NAMALWA (cell line): ENCODE results near the gene CCKAR.
"Not testable (repeated sequence)": the region's sequence is repeated elsewhere in the genome, so short reads cannot be mapped to it uniquely, and the experiment has no call there.

ENCODE experiments used
- DNase-seq: peaks from one replicate; pipeline ENCODE4 v3.0.0-alpha.2; 2015; ENCODE audit warnings: low spot score

The CCKAR gene

DNA sequence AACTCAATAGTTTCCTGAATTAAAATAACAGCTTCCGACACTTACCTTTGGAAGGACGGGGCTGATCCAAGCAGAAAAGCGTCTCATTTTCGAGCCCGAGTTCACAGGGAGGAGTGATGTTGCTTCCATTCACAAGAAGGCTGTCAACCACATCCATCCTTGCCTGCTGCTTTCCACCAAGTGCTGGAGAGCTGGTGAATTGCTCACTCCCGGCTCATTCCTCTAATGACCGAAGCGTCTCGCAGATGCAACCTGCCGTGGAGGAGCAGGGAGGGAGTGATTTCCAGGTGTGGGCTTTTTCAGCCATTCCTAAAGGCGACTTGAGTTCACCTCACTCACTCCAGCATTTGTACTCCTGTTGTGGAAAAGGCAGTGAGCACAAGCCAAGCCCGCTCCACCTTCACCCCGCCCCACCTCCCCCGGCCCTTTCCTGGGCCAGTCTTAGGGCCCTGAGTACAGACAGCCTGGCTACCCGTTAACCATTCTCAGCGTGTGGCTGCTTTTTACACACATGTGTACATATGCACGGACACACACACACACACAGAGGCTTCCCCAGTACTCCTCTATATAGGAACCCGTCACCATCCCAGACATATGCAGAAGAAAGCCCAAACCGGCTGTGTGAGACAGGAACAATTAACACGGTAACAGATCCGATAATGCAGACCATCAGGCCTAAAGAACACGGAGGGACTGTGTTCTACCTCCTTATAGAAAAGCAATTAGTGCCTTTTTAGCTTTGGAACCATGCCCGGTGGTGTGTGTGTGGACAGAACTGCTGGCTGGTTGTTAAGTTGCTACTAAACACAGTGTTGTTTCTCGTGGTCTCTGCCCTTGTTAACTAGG lies at the start of gene CCKAR:
TSS of gene CCKAR (minus strand) at position 374 of the 849 bp plus-strand sequence. CDS start at position 157, 217 bp downstream.
- DNase-seq = no peak

DNA sequence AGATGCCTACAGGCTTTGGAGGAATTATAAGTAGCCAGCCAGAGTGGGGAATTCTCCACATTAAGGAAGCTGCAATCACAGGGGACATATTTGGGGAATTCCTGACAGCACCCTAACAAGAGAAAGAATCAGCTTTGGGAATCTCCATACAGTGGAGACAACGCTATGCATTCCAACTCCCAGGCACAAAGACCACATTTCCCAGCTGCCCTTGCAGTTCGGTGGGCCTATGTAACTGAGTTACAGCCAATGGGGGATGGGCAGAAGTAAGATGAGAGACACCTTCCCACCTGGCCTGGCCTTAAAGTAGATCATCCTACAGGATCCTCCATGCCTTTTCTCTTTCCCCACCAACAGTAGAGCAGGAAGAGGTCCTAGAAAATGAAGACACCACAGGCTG lies 43.4 kb upstream of the CCKAR start:
- no peak for DNase-seq

GRCh38 chr4:26531491-26532116 lies 41.3 kb upstream of the CCKAR start:
- no peak for DNase-seq

DNA sequence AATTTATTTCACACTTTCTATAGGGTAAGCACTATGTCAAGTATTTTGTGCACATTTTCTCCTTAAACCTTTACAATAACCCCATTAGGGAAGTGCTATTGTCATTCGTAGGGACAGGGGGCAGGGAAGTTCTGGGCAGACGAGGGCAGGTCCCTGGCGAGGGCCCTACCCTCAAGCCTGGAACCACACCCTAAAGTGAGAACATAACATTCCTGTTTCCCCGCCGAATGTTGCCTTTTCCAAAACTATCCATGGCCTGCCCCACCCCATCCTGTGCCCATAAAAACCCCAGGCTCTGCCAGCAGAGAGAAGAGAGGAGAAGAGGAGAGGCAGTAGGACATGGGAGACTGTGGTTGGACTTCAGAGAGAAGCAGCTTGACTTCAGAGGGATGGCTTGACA lies 39.8 kb upstream of the CCKAR start:
- DNase-seq = no peak

DNA sequence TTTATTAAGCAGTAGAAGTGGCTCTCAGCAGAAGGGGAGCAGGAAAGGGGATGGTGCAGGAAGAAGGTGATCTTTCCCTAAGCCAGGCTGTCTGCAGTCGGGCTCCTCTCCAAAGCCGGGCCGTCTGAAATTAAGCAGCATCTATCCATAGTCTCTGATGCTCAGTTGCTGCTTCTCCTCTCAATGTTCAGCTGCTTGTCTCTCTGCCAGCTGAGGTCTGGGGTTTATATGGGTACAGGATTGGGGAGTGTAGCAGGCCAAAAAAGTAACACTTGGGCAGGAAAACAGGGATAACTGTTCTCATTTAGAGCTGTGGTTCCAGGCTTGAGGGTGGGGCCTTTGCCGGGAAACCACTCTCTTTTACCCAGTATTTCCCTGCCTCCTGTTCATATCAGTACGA lies 39.2 kb upstream of the CCKAR start:
- DNase-seq = no peak

DNA sequence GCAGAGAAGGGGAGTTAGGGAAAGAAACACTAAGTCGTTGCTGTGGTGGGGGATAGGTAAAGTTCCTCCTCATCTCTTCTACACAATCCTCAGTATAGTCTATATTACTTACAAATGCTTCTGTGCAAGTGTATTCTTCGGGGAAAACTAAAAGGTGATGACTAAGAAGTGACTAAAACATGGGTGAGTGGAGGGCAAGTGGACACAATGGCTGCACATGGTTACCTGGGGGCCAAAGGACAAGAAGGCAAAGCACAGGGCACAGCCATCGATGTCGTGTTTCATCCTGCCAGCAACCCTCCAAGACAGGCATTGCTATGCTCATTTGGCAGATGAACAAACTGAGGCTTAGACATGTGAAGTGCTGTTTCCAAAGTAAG lies 35.5 kb upstream of the CCKAR start:
- no peak for DNase-seq

DNA sequence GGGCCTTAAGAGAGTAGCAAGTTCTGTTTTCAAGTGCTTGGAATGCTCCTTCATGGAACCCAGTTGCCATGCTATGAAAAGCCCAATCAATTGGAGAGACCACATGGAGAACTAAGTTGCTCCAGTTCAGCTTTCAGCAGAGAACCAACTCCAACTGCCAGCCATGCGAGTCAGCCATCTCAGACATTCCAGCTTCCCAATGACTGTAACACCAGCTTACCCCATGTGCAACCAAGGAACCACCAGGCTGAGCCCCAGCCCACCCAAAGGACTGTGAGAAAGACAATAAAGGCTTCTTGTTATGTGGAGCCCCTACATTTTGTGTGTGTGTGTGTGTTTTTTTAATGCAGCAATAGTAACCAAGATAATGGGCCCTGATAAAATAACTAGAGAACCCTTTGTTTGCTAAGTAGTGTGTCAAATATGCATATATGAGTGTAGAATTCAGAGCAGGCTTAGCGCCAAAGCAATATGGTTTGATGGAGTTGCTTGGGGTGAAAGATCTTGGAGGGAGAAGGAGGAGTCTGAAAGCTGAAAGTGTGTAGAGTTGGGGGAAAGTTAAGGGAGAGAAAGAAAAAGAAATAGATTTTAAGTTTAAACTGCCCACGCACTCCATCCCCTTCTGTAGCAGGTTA lies 35.0 kb upstream of the CCKAR start:
- no peak for DNase-seq

DNA sequence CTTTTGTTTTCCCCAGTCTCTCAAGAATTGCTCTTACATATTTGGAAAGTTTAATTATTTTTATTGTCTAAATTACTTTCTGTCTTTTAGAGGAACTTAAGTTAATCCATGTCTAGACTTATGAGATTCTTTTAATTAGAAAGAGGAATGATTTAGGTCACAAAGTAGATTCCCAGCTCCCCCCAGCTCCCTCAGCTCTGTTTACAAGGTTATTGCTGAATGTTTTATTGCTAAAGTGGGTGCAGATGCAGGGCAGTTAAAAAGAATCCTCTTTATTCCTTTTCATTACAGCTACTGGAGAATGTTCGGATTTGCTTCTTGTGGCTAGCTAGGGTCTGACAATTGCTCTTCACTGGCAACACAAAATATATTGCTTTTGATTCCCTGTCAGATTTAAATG lies 33.7 kb upstream of the CCKAR start:
- DNase-seq = no peak

DNA sequence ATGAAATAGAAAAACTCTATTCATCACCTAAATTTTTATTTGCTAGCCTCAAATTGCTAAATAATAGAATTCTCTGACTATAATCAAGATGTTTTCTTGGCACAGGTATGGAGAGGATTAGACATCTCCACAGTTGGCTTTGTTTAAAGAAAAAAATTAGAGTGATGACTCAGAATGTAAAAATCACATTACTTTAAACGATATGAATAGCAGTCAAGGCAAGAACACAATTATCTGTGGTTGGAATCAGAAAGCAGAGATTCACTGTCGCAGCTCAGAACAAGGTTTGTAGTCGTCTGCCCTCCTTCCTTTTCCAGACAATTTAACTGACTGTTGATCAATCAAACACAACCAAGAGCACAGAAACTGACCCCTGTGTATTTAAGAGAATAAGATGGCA lies 32.2 kb upstream of the CCKAR start:
- DNase-seq = no peak

GRCh38 chr4:26520728-26521450 lies 30.6 kb upstream of the CCKAR start:
- DNase-seq = no peak

DNA sequence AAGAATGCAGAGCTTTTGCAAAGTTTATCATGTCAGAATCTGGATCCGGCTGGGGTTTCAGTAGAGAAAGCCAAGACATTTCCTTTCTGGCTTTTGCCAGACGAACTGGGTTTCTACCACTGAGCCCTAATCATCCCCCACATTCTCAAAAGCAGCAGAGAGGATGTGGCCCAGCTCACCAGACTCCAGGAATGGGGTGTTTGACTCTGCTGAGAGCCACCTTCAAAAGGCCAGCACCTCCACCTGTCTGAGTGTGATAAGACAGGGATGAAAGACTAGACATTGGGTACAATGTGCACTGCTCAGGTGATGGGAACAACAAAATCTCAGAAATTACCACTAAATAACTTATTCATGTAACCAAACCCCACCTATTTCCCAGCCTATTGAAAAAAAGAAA lies 25.7 kb upstream of the CCKAR start:
- DNase-seq = no peak

DNA sequence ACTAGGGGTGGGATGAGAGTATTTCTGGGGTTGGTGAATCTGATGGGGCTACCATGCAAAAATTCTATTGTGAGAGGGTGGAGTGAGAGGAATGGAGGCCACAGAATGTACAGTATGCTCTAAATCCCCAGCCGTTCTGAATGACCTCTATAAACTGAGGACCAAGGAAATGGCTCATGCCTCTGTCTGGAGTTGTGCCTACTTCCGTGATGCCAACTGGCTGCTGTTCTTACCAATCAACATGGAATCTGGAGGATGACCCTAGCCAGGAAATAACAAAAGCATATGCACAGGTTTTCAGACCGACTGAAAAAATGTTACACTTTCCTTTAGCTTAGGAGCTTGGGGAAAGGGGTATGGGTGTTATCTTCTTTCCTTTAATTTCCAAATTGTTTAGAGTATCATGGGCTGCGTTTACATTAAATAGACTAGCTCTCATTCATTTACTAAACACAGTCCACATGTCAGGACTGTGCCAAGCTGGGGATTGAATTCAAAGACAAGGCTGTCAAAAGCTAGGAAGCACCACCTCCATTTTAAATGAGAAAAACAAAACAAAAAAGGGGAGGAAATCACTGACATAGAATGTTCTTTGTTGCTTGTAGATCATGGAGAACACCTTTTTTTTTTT lies 20.2 kb upstream of the CCKAR start:
- no peak for DNase-seq

DNA sequence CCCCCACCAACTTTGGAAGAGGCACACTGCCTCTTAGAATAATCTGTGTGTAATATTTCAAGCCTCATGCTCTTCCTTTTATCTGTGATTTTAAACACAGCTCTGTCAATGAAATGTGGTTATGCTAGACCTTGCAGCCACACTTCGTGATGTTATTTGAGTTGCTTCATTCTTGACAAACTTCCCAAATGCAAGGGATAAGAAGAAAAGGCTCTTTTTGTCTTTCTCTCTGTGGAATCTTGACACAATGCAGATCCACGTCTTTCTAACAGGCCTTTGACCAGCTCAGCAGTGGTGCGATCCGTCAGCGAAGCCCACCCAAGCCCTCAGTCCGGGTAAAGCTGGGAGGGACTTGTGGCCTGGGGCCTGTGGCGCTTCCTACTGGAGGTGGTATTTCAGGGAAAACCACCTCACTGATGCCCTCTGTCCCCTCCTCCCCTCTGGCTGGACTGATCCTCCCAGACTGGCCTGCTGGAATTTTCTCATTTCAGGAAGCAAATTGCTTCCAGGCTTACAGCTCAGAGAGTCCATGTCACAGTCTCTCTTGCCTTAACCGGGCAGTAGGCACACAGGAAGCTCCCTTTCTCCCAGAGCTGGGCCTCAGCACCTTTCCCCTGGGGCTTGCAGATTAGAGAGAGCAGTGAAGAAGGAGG lies 19.5 kb upstream of the CCKAR start:
- DNase-seq = no peak

DNA sequence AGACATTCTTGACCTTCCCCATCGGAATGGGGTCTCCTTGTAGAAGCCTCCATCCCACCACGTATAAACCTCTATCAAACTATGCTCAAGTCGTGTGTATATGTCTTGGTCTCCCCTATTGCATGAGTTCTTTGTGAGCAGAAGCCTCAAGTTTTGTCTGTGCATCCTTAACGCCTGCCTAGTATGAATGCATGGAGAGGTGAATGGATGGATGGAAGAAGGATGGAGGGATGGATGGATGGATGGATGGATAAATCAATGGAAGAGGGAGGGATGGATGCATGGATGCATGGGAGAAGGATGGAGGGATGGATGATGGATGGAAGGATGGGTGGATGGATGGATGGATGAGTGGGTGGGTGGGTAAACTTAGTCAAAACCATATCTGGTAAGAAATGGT lies 17.0 kb upstream of the CCKAR start:
- no peak for DNase-seq

GRCh38 chr4:26503844-26504243 lies 13.6 kb upstream of the CCKAR start:
- DNase-seq = no peak

- DNase-seq = no peak
Observed at GRCh38 chr4:26503427-26503826, 13.1 kb upstream of the CCKAR start.

- DNase-seq = not testable (repeated sequence)
Observed at GRCh38 chr4:26500565-26500999, 10.3 kb upstream of the CCKAR start.

GRCh38 chr4:26496207-26496783 lies 6.0 kb upstream of the CCKAR start:
- DNase-seq = no peak

GRCh38 chr4:26493461-26493860 lies 3.2 kb upstream of the CCKAR start:
- no peak for DNase-seq

DNA sequence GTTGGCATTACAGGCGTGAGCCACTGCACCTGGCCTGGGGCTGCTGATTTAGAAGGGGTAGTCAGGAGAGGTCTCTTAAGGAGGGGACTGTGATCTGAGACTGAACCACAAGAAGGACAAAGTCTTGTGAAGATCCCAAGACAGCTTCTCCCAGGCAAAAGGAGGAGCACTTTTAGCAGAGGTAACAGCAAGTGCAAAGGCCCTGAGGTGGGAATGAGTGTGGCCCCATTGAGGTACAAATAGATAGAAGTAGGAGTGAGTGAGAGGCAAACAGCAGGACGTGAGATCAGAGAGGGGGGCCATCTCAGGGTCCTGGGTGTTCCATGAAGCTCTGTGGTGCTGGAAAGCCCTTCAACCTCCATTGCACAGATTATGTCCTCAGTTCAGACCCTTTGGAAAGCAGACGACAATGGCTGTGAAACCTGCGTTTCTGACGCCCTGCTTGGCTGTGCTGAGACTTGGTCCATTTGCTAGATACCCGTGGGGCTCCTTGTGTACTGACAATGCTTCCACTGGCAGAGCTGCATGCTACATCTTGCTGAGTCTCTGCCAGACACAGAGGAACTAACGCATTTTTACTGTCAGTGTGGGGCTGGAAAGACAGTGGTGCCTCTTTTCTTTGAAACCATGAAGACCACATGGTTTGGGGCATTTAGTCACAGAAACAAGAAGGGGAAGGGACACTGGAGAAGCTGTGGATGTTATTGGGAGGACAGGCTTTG lies 1.3 kb upstream of the CCKAR start:
- DNase-seq = no peak

DNA sequence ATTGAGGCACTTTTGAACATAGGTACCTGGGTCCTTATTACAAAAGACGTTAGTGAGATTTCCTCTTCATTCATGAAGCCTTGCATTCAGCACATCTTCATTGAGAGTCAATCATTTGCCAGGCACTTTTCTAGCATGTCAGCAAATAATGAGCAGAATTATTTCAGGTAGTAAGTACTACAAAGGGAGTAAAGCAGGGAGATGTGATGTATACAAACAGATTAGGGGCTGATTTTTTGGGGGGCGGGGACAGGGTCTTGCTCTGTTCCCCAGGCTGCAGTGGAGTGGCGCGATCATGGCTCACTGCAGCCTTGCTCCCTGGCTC lies 638 bp upstream of the CCKAR start:
- DNase-seq = no peak
